ENCODE results near the gene ZNF491. TPM values are rescaled to one million over a fixed set of nuclear protein-coding genes. Genes with fewer than 3 reads are reported as not detected.

Gene ZNF491
- total RNA-seq (2012; rRNA removed) (3.6 and 4.2 TPM in 2 replicates), polyA plus RNA-seq (2012; rRNA removed) (0.80 and 1.5 TPM in 2 replicates), Bru-seq, nascent RNA (percentile 70 among the genes with signal in this experiment), BruChase-seq, experiment 1, labeled RNA remaining after a 6-hour chase (percentile 95 among the genes with signal in this experiment), BruChase-seq, experiment 2, labeled RNA remaining after a 2-hour chase (percentile 86 among the genes with signal in this experiment)
- polyA plus RNA-seq (2012; cell fraction: cytosol; rRNA removed), result 0.15 and 0.17 TPM in 2 replicates
- polyA plus RNA-seq (2012; cell fraction: nucleus; rRNA removed; ENCODE audit: low replicate concordance), result 0.57 and 4.8 TPM in 2 replicates
- long read RNA-seq, partial matches to known transcripts, result 0 of 2 reads
- long read RNA-seq, other reads (novel, unspliced or antisense), result 1 of 2 reads

- Histone ChIP-seq H3K9me1 (ENCODE audit: insufficient read depth, low read length) (no peaks in the 10 kb centered on the region), H3K9ac (ENCODE audit: low read depth, low read length) (peak within 1 kb of the TSS; percentile 80), H3K4me3 (ENCODE audit: insufficient read depth, low read depth, low read length) (peak within 1 kb of the TSS; percentile 76), H3K4me1 (ENCODE audit: control insufficient read depth, insufficient read depth, low read length) (0 out of 2 replicates have a peak, but pooled peaks cover 4% of the 10 kb centered on the region), H2BK20ac (ENCODE audit: low read depth, low read length) (no peak within 1 kb of the TSS), H3K79me1 (ENCODE audit: low read depth in 1 of 2, low read length in 2 of 2) (peaks cover 0 to 3% of the 10 kb centered on the region in 2 experiments; a peak in 1 of 4 replicates), H3K4me2 (ENCODE audit: low read depth, low read length) (peak within 1 kb of the TSS; percentile 83), H3K56ac (ENCODE audit: extremely low read depth, insufficient read depth, low read length) (no peak within 1 kb of the TSS), H3K36me3 (ENCODE audit: control insufficient read depth, insufficient read depth, low read length) (no peaks in the 10 kb centered on the region), H4K8ac (ENCODE audit: low read depth in 2 of 2, low read length in 2 of 2) (peak within 1 kb of the TSS in 1 of 2 experiments; percentile 73; a peak in 1 of 4 replicates), H4K20me1 (ENCODE audit: insufficient read depth, low read length) (no peaks in the 10 kb centered on the region), H2BK5ac (ENCODE audit: low read depth, low read length, poor library complexity, severe bottlenecking) (no peak within 1 kb of the TSS), H3K23ac (ENCODE audit: low read depth, low read length) (peak within 1 kb of the TSS; percentile 50; the same call in 1 of the 2 replicates), H4K5ac (ENCODE audit: low read depth, low read length) (no peak within 1 kb of the TSS), H3K18ac (ENCODE audit: low read depth, low read length) (no peak within 1 kb of the TSS), H3K27me3 (ENCODE audit: control insufficient read depth, insufficient read depth, low read length) (no peaks in the 10 kb centered on the region), H3K9me3 (ENCODE audit: control insufficient read depth, insufficient read depth, low read length) (peaks cover 2% of the 10 kb centered on the region), H2AK5ac (ENCODE audit: low read depth, low read length) (no peak within 1 kb of the TSS), H4K91ac (ENCODE audit: insufficient read depth, low read depth, low read length) (no peak within 1 kb of the TSS), H2BK15ac (ENCODE audit: low read depth, low read length) (no peak within 1 kb of the TSS), H2AK9ac (replicated peaks; ENCODE audit: low read depth, low read length, poor library complexity) (peak within 1 kb of the TSS; percentile 63), H3K27ac (ENCODE audit: insufficient read depth, low read length) (peak within 1 kb of the TSS; percentile 58), H3K14ac (replicated peaks; ENCODE audit: low read depth, low read length) (peak within 1 kb of the TSS; percentile 71), H2BK120ac (ENCODE audit: low read depth, low read length) (no peak within 1 kb of the TSS), H3K4ac (ENCODE audit: low read depth, low read length) (peak within 1 kb of the TSS; percentile 79), H2AFZ (replicated peaks; ENCODE audit: low read length, poor library complexity) (peak within 1 kb of the TSS; percentile 98)
- BruUV-seq (replicated peaks), result TSS peak; percentile 26
- intact Hi-C loops (cut with micrococcal nuclease), result loop anchor here (1.0 to 5.0 kb wide), 3 partner anchors 84 to 569 kb away; partner anchors contain the start of gene ZNF442
- dilution Hi-C loops (cut with HindIII; ENCODE audit: low sequenced_read_pairs, unreplicated experiment), result no loop called here
- CTCF ChIA-PET, result interaction anchor here (0.5 to 1.0 kb wide), 4 partner anchors 101 to 415 kb away, joined by 3 to 6 read pairs (median 4); partner anchors contain the start of gene ZNF20
- WGBS, 2 experiments (ENCODE audit: extremely low coverage in 2 of 2, insufficient read length in 1 of 2), result 2% methylated on average over 25 of the region's 56 CpGs; no CpG with 5 or more reads in 1 of the 2 experiments
- in situ Hi-C loops (cut with MboI; ENCODE audit: low sequenced_read_pairs), result no loop called here
- ATAC-seq (ENCODE audit: low read depth) (peak; percentile 99), DNase-seq (peak; percentile 87)
- POLR2A ChIA-PET (ENCODE audit: unreplicated experiment), result interaction anchor here (0.5 kb wide), 1 partner anchor 712 kb away, joined by 9 read pairs; no protein-coding TSS in a partner anchor
- TF ChIP-seq SMC3 (IDR thresholded peaks at IDR 0.05; ENCODE audit: low read depth, low read length) (peak; percentile 15; the same call in 1 of the 2 replicates), RCOR1 (IDR thresholded peaks at IDR 0.05; ENCODE audit: insufficient replicate concordance, low read length) (no peak), RFX5 (IDR thresholded peaks at IDR 0.05; ENCODE audit: low read depth, low read length) (no peak), CHD1 (IDR thresholded peaks at IDR 0.05; ENCODE audit: low read depth, low read length) (no peak), BHLHE40 (IDR thresholded peaks at IDR 0.05; ENCODE audit: low read depth, low read length) (no peak), RAD21 (IDR thresholded peaks at IDR 0.05; ENCODE audit: low read length) (no peak), CTCF (conservative IDR thresholded peaks at IDR 0.05; ENCODE audit: low read depth, low read length) (peak; percentile 31), FOS (IDR thresholded peaks at IDR 0.05; ENCODE audit: low read depth, low read length) (no peak), CEBPB (IDR thresholded peaks at IDR 0.05; ENCODE audit: low read depth, low read length) (no peak), POLR2A (IDR thresholded peaks at IDR 0.05; ENCODE audit: low read depth, low read length) (peak; percentile 52; the same call in 1 of the 2 replicates), MAFK (IDR thresholded peaks at IDR 0.05; ENCODE audit: low read depth, low read length) (no peak), MAZ (IDR thresholded peaks at IDR 0.05; ENCODE audit: borderline replicate concordance, low read depth, low read length) (no peak), NFE2L2 (IDR thresholded peaks at IDR 0.05; ENCODE audit: low read depth, low read length) (no peak)
These were observed at the start of gene ZNF491 for GRCh38 chr19:11798391-11799330. ZNF491 (plus strand) TSS chr19:11798523; CDS start chr19:11805954, 7,431 bp downstream.

Data from IMR-90 (cell line).